Measurements from ENCODE around the gene RAD9A.

RAD9A gene

DNA sequence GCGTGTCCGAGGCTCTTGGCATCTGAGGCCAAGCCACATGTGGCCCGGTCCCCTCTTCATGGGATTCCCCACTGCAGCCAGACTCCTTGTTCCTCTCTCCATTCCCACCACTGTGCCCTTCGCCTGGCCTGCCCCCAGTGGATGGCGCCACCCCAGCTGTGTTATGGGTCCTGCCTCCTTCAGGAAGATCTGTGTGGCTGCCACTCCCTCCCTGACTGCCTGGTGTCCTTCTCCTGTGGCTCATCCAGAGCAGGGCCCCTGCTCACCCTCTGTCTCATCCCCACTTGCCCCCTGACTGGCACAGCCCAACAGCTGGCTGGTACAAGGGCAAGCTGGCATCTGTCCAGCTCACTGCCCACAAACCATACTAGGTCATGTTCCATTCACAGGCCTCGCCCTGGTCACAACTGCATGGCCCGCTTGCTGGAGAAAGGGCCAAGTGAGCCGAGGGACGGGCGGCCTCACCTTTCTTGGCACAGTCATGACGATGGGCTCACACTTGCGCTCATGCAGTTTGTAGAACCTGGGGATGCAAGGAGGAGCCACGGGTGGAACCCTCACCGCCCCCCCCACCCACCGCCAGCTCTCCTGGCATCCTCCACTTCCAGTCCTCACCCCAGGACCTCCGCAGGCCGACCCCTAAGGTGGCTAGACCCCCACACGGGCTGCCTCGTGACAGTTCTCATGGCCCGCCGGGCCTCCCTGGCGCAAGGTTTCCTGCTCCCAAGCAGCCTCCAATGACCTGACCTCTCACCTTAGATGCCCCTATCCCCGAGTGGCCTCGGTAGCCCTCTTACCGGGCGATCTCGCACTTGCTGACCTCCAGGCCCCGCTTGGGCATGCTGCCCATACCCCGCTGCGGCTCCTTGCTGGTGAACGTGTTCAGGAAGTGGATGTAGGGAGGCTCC, 47.8 kb downstream of the RAD9A start:
- no peak for DNase-seq (ENCODE audit: low read depth, low spot score)

DNA sequence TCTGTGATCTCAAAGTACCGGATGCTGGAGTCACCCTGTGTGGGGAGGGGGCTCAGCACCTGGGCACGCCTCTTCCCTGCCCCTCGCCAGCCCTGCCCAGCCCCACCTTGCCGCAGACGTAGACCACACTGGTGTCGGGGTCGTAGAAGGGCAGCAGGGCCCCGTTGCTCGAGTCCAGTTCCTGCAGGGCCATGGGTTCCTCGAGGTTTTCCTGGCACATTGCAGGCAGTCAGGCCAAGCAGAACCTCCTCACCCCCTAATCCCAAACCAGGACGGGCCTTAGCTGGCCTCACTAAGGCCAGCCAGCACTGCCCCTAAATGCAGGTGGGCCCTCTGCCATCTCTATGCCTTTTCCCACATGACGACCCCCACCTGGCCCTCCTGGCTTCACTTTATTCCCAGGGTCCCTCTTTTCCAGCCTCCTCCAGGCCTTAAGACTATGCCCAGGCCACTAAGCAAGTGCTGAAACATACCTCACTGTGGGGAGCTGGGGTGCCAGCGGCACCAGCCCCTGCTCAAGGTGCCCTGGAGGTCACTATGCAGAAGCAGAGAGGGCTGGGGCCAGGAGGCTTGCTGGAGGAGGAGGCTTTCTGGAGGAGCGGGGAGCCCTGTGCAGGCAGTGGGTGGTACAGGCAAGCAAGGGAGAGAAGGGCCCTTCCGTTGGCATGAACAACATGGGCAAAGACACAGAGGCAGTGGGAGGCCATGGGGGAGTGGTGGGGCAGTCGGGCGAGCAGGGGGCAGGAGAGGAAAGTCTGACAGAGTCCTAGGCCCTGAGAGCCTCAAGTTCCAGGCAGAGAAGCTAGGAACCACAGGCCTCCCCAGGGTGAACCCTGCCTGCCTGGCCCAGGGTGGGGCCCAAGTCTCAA, 48.7 kb downstream of the RAD9A start:
- DNase-seq (ENCODE audit: low read depth, low spot score): no peak

DNA sequence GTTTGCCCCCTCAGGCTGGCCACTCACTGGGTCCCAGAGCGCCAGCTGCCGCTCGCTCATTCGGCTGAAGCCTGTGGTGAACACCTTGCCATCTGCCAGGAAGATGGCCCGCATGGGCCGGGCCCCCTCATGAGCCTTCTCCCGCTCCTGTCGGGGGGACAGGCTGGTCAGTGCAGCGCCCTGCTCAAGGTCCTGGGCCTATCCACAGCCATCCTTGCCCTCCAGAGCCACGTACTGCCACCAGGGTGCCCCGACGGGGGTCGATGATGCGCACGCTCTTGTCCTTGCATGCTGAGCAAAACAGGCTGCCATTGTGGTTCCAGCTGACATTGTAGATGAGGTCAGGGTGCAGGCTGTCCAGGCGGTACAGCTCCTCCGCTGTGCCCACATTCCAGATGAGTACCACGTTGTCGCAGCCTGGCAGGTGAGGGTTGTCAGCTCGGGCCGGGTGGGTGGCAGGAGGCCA, 49.3 kb downstream of the RAD9A start:
- DNase-seq (ENCODE audit: low read depth, low spot score): no peak

DNA sequence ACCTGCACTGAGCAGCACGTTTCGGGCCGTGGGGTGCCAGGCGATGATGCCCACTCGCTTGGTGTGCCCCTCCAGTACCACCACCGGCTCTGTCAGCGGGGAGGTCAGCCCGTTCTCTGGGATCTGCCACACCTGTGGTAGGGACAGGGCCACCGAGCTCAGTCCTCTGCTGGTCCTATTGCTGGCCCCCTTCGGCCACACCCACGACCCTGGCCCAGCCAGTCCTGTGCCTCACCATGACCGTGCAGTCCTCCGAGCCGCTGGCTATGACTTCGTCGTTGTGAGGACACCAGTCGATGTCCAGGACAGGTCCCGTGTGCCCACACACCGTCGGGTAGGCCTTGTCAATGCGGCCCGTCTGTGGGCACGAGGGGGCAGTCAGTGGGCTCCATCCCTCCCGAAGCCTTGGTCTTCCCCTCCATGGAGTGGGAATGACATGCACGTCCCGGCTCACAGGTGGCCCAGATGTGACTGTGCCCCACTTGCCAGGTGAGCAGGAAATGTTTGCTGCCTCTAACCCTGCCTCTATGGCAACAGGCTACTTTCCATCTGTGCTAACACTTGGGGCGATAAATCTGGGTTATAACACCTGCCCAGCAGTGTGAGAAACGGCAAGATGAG, 50.1 kb downstream of the RAD9A start:
- no peak for DNase-seq (ENCODE audit: low read depth, low spot score)

DNA sequence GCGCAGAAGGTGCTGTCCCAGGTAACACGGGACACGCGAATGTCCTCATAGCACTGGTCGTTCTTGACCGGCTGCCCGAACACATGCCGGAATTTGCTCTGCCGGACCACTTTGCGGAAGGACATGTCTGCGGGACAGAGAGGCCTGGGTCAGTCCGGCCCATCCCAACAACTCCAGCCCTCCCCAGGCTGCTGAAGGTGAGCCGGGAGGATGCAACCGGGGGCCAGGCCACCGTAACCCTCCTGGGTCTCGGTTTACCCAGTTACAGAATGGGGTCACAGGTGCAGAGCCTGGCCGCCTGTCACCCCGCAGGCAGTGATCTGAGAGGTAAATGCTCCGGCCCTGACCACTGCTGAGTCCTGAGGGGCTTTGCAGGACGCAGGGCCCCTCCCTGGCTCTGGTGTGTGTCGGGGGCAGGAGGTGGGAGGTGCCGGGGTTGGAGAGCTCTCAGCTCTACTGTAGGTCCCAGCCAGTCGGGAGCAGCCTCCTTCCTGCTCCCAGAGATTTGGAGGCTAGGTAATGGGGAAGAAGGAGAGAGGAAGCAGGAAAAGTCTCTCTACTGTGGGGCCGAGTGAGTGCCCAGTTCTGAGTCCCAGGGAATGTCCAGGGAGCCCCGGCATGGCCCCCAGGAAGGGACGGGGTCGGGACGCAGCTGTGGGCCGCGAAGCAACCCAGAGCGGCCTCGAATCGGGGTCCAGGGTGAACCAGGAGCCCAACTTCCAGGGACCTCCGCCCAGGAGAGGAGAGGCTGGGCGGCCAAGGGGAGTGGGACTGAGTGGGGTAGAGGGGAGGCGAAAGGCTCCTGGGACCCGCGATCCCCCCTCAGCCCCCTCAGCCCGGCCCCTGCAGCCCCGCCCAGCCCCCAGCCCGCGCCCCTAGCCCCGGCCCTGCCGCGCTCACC, 51.0 kb downstream of the RAD9A start:
- no peak for DNase-seq (ENCODE audit: low read depth, low spot score)

DNA sequence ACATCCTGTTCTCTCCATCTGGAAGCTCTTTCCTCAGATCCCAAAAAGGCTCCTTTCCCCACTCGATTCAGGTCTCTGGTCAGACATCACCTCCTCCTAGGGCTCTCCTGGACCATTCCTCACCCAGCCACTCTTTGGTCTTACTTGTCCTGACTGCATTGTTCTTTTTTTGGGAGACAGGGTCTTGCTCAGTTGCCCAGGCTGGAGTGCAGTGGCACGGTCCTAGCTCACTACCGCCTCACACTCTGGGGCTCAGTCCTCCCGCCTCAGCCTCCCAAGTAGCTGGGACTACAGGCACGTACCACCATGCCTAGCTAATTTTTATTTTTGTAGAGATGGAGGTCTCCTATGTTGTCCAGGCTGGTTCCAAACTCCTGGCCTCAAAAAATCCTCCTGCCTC, 53.7 kb downstream of the RAD9A start:
- no peak for DNase-seq (ENCODE audit: low read depth, low spot score)

Data from smooth muscle cell of the brain vasculature (primary cell).